ENCODE measurements around the gene RHOG.
"Not testable (repeated sequence)": the region's sequence is repeated elsewhere in the genome, so short reads cannot be mapped to it uniquely, and the experiment has no call there.

The RHOG gene

DNA sequence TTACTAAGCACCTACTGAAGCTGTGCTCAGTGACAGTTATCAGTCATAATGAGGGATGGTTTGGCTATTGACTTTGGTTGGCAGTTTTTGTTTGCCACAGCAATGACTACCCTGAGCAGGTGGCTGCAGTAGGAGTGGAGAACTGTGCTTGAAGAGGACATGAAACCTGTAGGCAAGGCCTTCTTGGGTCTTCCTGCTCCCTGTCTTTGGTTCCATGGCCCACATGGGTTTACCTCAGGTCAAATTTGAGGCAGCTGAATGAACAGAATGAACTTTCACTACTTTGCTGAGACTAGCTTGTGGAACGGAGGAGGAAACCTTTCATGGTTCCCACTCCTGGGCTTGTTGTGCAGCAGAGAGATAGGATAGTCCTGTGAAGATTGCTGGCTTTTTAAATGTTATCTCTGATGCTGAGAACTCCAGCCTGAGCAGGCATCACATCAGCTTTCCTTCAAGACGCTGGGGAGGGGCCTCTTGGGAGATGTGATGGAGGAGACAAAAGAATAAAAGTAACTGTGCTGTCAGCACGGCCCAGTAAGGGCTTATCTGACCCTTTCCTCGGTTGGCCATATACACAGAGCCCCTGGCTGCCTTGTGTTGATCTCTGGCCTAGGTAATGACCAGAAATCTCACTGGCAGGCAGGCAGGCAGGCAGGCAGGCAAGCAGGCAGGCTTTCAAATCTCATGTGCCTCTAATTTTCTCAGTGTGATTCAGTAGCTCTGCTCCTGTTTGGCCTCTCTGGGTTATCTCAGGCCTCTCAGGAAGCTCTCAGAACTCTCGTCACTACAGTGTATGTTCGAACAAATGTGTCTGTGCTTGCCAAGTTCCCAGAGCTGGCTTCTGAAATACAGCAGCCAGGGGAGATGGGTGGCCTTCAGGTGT is 26.7 kb upstream of the RHOG start:
- TF ChIP-seq CTCF (IDR thresholded peaks at IDR 0.05; ENCODE audit: low read depth, low read length): no peak
- no peak for DNase-seq (ENCODE audit: extremely low read depth, low read depth)

GRCh38 chr11:3866836-3867208 is 26.1 kb upstream of the RHOG start:
- no peak for DNase-seq (ENCODE audit: extremely low read depth, low read depth)
- TF ChIP-seq CTCF (IDR thresholded peaks at IDR 0.05; ENCODE audit: low read depth, low read length): no peak

DNA sequence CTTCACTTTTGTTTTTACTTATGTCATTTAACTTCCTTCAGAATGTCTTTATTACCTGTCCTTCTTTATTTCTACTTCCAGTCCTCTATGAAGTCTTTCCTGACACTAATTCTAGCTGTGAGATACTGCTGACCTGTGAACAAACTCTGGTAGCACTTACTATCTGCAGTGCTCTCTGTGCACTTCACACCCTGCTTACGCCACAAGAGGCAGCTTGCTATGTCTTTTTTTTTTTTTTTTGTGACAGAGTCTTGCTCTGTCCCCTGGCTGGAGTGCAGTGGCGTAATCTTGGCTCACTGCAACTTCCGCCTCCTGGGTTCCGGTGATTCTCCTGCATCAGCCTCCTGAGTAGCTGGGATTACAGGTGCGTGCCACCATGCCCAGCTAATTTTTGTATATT is 25.4 kb upstream of the RHOG start:
- TF ChIP-seq CTCF (IDR thresholded peaks at IDR 0.05; ENCODE audit: low read depth, low read length): no peak
- DNase-seq (ENCODE audit: extremely low read depth, low read depth): no peak

DNA sequence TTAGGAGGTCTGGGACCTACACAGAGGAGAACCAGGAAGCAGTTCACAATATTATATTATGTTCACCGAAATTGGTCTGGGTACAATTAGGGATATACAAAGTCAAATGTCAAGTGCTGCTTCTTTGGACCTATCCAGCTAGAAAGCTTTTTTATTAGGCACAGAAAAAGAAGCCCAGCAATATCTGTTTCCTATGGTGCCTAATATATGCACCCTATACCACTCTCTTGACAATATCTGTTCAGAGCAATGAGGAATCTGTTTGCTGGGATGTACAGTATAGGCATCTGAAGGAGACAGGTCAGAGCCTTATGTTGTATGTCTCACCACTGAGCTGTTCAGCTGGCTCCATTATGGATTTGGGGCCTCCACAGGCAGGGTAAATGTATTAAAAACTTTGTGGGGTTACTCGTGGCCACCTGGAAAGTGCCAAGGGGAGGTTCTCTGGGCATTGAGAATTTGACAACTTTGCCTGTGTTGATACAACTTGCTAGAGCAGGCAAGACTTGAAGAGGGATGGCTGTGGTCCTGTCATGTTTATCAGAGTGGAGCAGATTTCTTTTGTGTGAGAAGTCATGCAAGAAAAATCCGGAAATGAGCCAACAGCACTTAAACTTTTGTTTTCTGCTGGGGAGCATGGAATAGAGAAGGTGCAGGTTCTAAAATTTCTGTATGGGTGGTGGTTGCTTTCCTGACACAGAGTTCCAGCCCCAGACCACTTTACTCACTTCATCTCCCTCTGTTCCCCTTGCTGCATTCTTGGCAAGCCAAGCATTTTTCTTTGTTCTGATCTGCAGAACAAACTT is 24.8 kb upstream of the RHOG start:
- no peak for TF ChIP-seq CTCF (IDR thresholded peaks at IDR 0.05; ENCODE audit: low read depth, low read length)
- DNase-seq (ENCODE audit: extremely low read depth, low read depth): no peak

DNA sequence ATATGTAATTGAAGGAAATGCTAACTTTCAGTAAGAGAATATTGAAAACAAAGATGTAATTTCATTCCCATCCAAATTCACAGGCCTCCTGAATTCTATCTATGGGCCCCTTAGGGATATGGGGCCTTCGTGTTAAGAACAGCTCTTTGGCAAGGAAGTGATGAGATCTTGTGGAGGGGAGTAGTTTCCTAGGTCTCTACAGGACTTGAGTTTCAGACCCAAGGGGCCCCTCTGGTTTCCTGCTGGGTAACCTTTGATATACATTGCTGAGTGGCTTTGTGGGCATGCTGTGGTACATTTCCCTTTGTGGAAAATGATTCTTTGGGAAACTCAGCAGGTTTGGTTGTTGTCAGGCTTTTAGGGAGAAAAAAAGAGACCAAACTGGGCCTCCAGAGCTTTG is 20.9 kb upstream of the RHOG start:
- DNase-seq (ENCODE audit: extremely low read depth, low read depth): no peak
- TF ChIP-seq CTCF (IDR thresholded peaks at IDR 0.05; ENCODE audit: low read depth, low read length): no peak

DNA sequence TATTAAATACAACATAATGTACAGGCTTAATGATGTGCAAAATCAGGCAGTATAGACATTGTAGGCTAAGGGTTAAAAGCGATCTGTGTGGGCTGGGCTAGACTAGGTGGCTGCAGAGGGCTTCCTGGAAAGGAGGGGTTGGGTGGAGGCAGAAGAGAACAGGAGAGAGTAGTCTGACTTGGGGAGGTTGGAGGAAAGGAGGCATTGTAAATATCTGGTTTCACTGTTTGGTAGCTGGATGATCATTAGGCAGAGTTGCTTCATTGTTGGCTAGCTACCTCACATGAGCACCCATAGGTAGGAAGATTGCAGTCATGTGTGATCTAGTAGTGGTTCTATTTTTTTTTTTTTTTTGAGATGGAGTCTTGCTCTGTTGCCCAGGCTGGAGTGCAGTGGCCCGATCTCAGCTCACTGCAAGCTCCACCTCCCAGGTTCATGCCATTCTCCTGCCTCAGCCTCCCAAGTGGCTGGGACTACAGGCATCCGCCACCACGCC is 20.2 kb upstream of the RHOG start:
- DNase-seq (ENCODE audit: extremely low read depth, low read depth): not testable (repeated sequence)

DNA sequence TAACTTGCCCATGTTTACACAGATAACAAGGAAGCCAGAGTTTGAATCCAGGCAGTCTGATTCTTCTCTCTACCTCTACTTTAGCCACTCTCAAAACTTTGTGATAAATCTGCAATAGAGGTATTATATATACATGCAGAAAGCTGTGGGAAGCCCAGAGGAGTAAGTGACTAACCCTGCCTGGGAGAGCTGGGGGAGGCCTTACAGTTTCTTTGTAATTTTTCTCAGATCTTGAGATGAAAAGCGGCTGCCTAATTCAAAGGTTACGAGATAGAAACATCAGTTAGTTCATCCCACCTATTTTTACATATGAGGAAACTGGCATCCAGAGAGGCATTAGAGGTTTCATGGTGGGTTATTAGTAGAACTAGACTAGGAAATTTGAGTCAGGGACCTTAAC is 19.6 kb upstream of the RHOG start:
- no peak for DNase-seq (ENCODE audit: extremely low read depth, low read depth)
- TF ChIP-seq CTCF (IDR thresholded peaks at IDR 0.05; ENCODE audit: low read depth, low read length): no peak

All from AG09319 (cell line).